ENCODE data around the gene HLA-A.

The HLA-A gene

GRCh38 chr6:29953686-29954085 lies 11.4 kb downstream of the HLA-A start:
- H3K27ac ChIP-seq: no peak overlapping the region
- TF ChIP-seq ZFX (IDR thresholded peaks at IDR 0.05; ENCODE audit: borderline replicate concordance) (no peak), CTCF (IDR thresholded peaks at IDR 0.05) (no peak)

DNA sequence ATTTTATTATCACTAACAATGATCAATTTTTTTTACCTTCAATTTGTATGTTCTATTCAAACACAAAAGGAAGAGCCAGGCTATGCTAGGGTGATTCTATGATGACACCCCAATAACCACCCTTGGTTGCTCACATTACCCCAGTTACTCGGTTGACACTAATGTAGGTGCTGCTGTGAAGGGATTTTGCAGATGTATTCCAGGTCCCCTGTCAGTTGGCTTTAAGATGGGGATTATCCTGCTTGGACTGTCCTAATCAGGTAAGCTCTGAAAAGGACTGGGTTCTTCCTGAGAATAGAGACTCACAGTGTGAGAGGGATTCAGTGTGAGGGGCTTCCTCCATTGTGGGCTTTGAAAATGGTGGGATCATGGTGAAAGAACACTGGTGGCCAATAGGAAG lies 11.9 kb downstream of the HLA-A start:
- H3K27ac ChIP-seq: no peak overlapping the region
- TF ChIP-seq CTCF (IDR thresholded peaks at IDR 0.05): no peak
- TF ChIP-seq ZFX (IDR thresholded peaks at IDR 0.05; ENCODE audit: borderline replicate concordance): no peak

GRCh38 chr6:29955783-29956182 lies 13.5 kb downstream of the HLA-A start:
- no peak overlapping the region for H3K27ac ChIP-seq
- TF ChIP-seq ZFX (IDR thresholded peaks at IDR 0.05; ENCODE audit: borderline replicate concordance) (no peak), CTCF (IDR thresholded peaks at IDR 0.05) (no peak)

DNA sequence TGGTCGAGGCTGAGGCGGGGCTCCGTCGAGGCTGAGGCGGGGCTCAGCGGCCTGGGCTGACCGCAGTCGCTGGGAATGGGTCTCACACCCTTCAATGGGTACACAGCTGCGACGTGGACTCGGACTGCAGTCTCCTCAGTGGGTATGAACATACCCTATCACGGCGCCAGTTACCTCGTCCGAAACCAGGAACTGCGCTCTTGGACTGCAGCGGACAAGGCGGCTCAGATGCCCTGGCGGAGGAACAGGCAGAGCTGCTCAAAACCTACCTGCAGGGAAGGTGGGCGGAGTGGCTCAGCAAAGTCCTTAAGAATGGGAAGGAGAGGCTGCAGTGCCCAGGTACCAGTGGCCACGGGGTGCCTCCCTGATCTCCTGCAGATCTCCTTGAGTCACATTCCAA lies 14.2 kb downstream of the HLA-A start:
- TF ChIP-seq CTCF (IDR thresholded peaks at IDR 0.05) (no peak), ZFX (IDR thresholded peaks at IDR 0.05; ENCODE audit: borderline replicate concordance) (no peak)
- H3K27ac ChIP-seq: no peak overlapping the region

DNA sequence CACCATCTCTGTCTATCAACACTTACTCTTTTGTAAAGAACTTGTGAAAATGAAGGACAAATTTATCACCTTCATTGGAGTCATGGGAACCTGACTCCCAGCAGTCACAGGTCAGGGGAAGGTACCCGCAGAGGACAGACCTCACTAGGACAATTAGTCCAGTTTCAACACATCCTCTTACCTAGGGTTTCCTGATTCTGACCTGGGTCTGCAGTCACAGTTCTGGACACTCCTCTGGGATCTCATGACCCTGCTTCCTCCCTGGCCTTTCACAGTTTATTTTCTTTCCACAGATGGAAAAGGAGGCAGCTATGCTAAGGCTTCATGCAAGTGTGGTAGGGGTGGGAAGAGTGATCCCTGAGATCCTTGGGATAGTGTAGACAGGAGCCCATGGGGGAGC lies 15.7 kb downstream of the HLA-A start:
- H3K27ac ChIP-seq: no peak overlapping the region
- TF ChIP-seq ZFX (IDR thresholded peaks at IDR 0.05; ENCODE audit: borderline replicate concordance) (no peak), CTCF (IDR thresholded peaks at IDR 0.05) (no peak)

DNA sequence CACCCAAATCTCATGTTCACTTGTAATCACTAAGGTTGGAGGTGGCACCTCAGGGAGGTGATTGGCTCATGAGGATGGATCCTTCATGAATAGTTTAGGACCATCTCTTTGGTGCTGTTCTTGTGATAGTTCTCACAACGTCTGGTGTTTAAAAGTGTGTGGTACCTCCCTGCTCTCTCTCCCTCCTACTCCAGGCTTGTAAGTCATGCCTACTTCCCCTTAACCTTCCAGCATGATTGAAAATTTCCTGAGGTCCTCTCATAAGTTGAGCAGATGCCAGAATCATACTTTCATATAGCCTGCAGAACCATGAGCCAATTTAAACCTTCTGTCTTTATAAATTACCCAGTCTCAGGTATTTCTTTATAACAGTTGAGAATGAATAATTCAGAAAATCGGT lies 16.6 kb downstream of the HLA-A start:
- TF ChIP-seq CTCF (IDR thresholded peaks at IDR 0.05) (no peak), ZFX (IDR thresholded peaks at IDR 0.05; ENCODE audit: borderline replicate concordance) (no peak)
- no peak overlapping the region for H3K27ac ChIP-seq

DNA sequence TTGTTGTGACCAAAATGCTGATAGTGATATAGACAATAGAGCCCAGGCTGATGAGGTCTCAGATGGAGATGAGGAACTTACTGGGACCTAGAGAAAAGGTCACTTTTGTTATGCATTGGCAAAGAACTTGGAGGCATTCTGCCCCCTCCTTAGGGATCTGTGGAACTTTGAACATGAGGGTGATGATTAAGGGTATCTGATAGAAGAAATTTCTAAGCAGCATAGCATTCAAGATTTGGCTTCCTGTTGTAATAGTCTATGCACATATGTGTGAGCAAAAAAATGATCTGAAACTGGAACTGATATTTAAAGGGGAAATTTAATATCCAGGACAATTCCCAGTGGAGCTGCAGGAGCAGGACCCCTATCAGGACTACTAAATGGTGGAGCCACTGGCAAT lies 17.1 kb downstream of the HLA-A start:
- H3K27ac ChIP-seq: no peak overlapping the region
- TF ChIP-seq CTCF (IDR thresholded peaks at IDR 0.05) (no peak), ZFX (IDR thresholded peaks at IDR 0.05; ENCODE audit: borderline replicate concordance) (no peak)

Measured in 22Rv1 (cell line).